ENCODE data around the gene TBX4. TPM values are rescaled to one million over a fixed set of nuclear protein-coding genes. Genes with fewer than 3 reads are reported as not detected.

Gene TBX4
- total and polyA plus RNA-seq, 9 of the 15 experiments (the other 6 are each of a cell fraction or from before 2014, with no cell fraction given) = not detected

DNA sequence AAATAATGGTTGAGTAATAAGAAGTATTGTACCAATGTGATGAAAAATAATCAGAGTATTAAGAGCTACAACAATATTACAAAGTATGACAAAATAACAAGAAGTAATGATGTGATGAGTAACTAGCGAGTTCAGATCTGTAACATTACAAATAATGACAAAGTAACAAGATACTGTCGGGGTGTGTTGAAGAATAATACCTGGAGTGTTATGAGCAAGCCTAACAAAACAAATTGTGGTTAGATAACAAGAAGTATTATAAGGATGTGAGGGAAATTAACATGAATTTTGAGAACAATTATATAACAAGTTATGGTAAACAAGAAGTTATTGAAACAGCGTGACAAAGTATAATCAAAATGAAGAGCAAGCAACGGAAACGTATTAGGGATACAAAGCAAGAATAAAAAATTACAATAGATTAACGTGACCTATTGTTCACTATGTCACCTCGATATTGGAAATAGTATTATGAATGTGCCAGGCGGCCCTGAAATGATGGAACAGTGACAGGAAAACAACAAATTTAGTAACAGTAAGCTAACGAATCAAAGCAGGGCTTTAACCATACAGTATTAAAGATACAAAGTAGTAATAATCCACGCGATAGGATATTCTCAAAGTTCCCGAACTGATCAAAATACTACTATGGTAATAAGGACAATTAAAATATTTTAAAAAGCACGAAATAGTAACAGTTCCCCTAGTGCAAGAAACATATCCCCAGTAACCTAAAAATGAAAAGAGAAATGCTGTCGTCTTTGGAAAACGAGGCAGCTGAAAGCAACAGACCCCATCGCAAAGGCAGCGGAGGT, 1.6 kb downstream of the TBX4 start:
- Histone ChIP-seq H3K4me2 (ENCODE audit: insufficient read depth, low read length) (no peak overlapping the region), H3K9me1 (ENCODE audit: control insufficient read depth, insufficient read depth, low read length) (no peaks in the 10 kb centered on the region), H3K4me3 (no peak overlapping the region), H3K27me3 (ENCODE audit: control insufficient read depth in 2 of 2, insufficient read depth in 2 of 2, low read length in 2 of 2) (peaks cover 30 to 70% of the 10 kb centered on the region in 2 experiments; a peak in 4 of 5 replicates), H3K79me2 (ENCODE audit: control insufficient read depth, insufficient read depth, low read length) (no peaks in the 10 kb centered on the region), H4K20me1 (replicated peaks; ENCODE audit: control insufficient read depth, insufficient read depth, low read length) (no peaks in the 10 kb centered on the region), H3K36me3 (ENCODE audit: control insufficient read depth, insufficient read depth, low read length) (no peaks in the 10 kb centered on the region), H3K27ac (ENCODE audit: extremely low read depth, low read depth, low read length) (no peak overlapping the region), H3K9me3 (replicated peaks; ENCODE audit: control insufficient read depth, insufficient read depth, low read depth, low read length) (no peaks in the 10 kb centered on the region), H2AFZ (ENCODE audit: low read depth, low read length) (no peak overlapping the region), H3K4me1 (replicated peaks in 1 of 2; ENCODE audit: control insufficient read depth in 2 of 2, insufficient read depth in 2 of 2, low read length in 2 of 2) (peaks cover 0 to 35% of the 10 kb centered on the region in 2 experiments; a peak in 2 of 5 replicates), H3K9ac (ENCODE audit: insufficient read depth in 1 of 2, low read depth in 2 of 2, low read length in 2 of 2) (no peak overlapping the region)
- ATAC-seq (no peak), FAIRE-seq (peak; percentile 58), DNase-seq (ENCODE audit: extremely low read depth in 1 of 4, low spot score in 3 of 4) (no peak)
- TF ChIP-seq, protein P1, sequence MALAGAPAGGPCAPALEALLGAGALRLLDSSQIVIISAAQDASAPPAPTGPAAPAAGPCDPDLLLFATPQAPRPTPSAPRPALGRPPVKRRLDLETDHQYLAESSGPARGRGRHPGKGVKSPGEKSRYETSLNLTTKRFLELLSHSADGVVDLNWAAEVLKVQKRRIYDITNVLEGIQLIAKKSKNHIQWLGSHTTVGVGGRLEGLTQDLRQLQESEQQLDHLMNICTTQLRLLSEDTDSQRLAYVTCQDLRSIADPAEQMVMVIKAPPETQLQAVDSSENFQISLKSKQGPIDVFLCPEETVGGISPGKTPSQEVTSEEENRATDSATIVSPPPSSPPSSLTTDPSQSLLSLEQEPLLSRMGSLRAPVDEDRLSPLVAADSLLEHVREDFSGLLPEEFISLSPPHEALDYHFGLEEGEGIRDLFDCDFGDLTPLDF (CRISPR knock-in tag; IDR thresholded peaks at IDR 0.05) = no peak
- TF ChIP-seq, protein P2, sequence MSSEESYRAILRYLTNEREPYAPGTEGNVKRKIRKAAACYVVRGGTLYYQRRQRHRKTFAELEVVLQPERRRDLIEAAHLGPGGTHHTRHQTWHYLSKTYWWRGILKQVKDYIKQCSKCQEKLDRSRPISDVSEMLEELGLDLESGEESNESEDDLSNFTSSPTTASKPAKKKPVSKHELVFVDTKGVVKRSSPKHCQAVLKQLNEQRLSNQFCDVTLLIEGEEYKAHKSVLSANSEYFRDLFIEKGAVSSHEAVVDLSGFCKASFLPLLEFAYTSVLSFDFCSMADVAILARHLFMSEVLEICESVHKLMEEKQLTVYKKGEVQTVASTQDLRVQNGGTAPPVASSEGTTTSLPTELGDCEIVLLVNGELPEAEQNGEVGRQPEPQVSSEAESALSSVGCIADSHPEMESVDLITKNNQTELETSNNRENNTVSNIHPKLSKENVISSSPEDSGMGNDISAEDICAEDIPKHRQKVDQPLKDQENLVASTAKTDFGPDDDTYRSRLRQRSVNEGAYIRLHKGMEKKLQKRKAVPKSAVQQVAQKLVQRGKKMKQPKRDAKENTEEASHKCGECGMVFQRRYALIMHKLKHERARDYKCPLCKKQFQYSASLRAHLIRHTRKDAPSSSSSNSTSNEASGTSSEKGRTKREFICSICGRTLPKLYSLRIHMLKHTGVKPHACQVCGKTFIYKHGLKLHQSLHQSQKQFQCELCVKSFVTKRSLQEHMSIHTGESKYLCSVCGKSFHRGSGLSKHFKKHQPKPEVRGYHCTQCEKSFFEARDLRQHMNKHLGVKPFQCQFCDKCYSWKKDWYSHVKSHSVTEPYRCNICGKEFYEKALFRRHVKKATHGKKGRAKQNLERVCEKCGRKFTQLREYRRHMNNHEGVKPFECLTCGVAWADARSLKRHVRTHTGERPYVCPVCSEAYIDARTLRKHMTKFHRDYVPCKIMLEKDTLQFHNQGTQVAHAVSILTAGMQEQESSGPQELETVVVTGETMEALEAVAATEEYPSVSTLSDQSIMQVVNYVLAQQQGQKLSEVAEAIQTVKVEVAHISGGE (CRISPR knock-in tag; IDR thresholded peaks at IDR 0.05) = peak in 1 of 3 experiments; percentile 78; a peak in 2 of 6 replicates
- in situ Hi-C loops (cut with MboI) (no loop called here), intact Hi-C loops (cut with micrococcal nuclease) (no loop called here)
- POLR2A ChIA-PET = no interaction called here
- no TSS peak for BruUV-seq (replicated peaks)
- 13% methylated on average over 17 of the region's 17 CpGs for WGBS (ENCODE audit: insufficient coverage, low coverage, missing lambda C conversion rate)
- CTCF ChIA-PET (ENCODE audit: low intra/inter-chr PET ratio) = no interaction called here

Measured in K562 (cell line).